GM12872 (cell line): ENCODE data around the gene ACP7.

Source experiments
- CTCF ChIP-seq: IDR thresholded peaks from 3 replicates; pipeline ENCODE4 v1.5.1; 2011; ENCODE audit warnings: low read depth, mild to moderate bottlenecking, low read length, moderate library complexity; ENCODE audit not compliant: insufficient read depth

Gene ACP7

GRCh38 chr19:39112338-39112890 is 28.2 kb downstream of the ACP7 start:
- no peak for TF ChIP-seq CTCF

- TF ChIP-seq CTCF, result no peak
These were observed 29.0 kb downstream of the ACP7 start for GRCh38 chr19:39113199-39113598.

- TF ChIP-seq CTCF, result no peak
These were observed 31.1 kb downstream of the ACP7 start for GRCh38 chr19:39115105-39115847.

- no peak for TF ChIP-seq CTCF
These were observed 35.7 kb downstream of the ACP7 start for GRCh38 chr19:39119830-39120229.

- no peak for TF ChIP-seq CTCF
These were observed 39.0 kb downstream of the ACP7 start for GRCh38 chr19:39122934-39123731.

GRCh38 chr19:39124136-39124764 is 40.1 kb downstream of the ACP7 start:
- TF ChIP-seq CTCF, result no peak

GRCh38 chr19:39125199-39125553 is 41.0 kb downstream of the ACP7 start:
- TF ChIP-seq CTCF, result no peak
